NCI-H146 (cell line): ENCODE data around the gene KRT13.

Source experiments
- DNase-seq: peaks from one replicate; lab custom pipeline; 2025; lab: John Stamatoyannopoulos, UW

The KRT13 gene

GRCh38 chr17:41494524-41494923 is 10.9 kb downstream of the KRT13 start:
- no peak for DNase-seq

GRCh38 chr17:41492771-41493170 is 12.6 kb downstream of the KRT13 start:
- DNase-seq: peak; percentile 78

- no peak for DNase-seq
These were observed 13.1 kb downstream of the KRT13 start for GRCh38 chr17:41492351-41492750.

GRCh38 chr17:41491476-41491875 is 13.9 kb downstream of the KRT13 start:
- DNase-seq: no peak

- no peak for DNase-seq
These were observed 15.1 kb downstream of the KRT13 start for GRCh38 chr17:41490000-41490990.

GRCh38 chr17:41489531-41489930 is 15.9 kb downstream of the KRT13 start, which contains the start of gene KRT36:
Gene KRT36, minus strand, starts transcription at chr17:41489910. Its CDS starts 46 bp downstream, at chr17:41489864.
- DNase-seq: no peak

GRCh38 chr17:41486809-41487530 is 18.4 kb downstream of the KRT13 start:
- DNase-seq: peak; percentile 55

GRCh38 chr17:41486316-41486715 is 19.1 kb downstream of the KRT13 start:
- no peak for DNase-seq

GRCh38 chr17:41484920-41485904 is 20.2 kb downstream of the KRT13 start:
- no peak for DNase-seq

- DNase-seq: no peak
These were observed 21.2 kb downstream of the KRT13 start for GRCh38 chr17:41483991-41484826.

GRCh38 chr17:41483531-41483930 is 21.9 kb downstream of the KRT13 start:
- DNase-seq: no peak

GRCh38 chr17:41481036-41481435 is 24.4 kb downstream of the KRT13 start, which contains the start of gene KRT35:
Gene KRT35, minus strand, starts transcription at chr17:41481151. Its CDS starts 54 bp downstream, at chr17:41481097.
- DNase-seq: no peak

GRCh38 chr17:41480581-41480980 is 24.8 kb downstream of the KRT13 start:
- no peak for DNase-seq

- no peak for DNase-seq
These were observed 25.3 kb downstream of the KRT13 start for GRCh38 chr17:41480136-41480535.

- DNase-seq: no peak
These were observed 27.2 kb downstream of the KRT13 start for GRCh38 chr17:41478237-41478636.

- no peak for DNase-seq
These were observed 28.3 kb downstream of the KRT13 start for GRCh38 chr17:41476866-41477815.

GRCh38 chr17:41475421-41475820 is 30.0 kb downstream of the KRT13 start:
- no peak for DNase-seq

- DNase-seq: no peak
These were observed 30.5 kb downstream of the KRT13 start for GRCh38 chr17:41474863-41475262.

- no peak for DNase-seq
These were observed 37.1 kb downstream of the KRT13 start for GRCh38 chr17:41468346-41468745.
